Measurements from ENCODE around the gene SLCO2B1. TPM values are rescaled to one million over a fixed set of nuclear protein-coding genes. Genes with fewer than 3 reads are reported as not detected.

The SLCO2B1 gene
- total RNA-seq, 1 experiment from 2014 or later, result not detected

- no peaks in the 10 kb centered on the region for H3K27me3 ChIP-seq (ENCODE audit: low read length)
- no peak overlapping the region; the same call in 1 of the 2 replicates for H3K9ac ChIP-seq (ENCODE audit: low read length)
- H3K9me3 ChIP-seq (ENCODE audit: low read length), result no peaks in the 10 kb centered on the region
- peaks cover 8% of the 10 kb centered on the region for H3K4me1 ChIP-seq (ENCODE audit: low read length)
- H3K27ac ChIP-seq (ENCODE audit: low read length), result no peak overlapping the region
- no peaks in the 10 kb centered on the region for H4K20me1 ChIP-seq (ENCODE audit: insufficient read depth, low read depth, low read length)
- no peaks in the 10 kb centered on the region for H3K36me3 ChIP-seq (ENCODE audit: insufficient read depth, low read length)
- peak; percentile 62 for DNase-seq
- no peaks in the 10 kb centered on the region for H3K9me2 ChIP-seq (replicated peaks; ENCODE audit: insufficient read depth, low read length)
- peak overlapping the region; percentile 85 for H2AFZ ChIP-seq (ENCODE audit: low read length)
- no peak overlapping the region for H3K4me2 ChIP-seq (ENCODE audit: low read depth, low read length, poor library complexity, severe bottlenecking)
- no peak overlapping the region for H3K4me3 ChIP-seq (ENCODE audit: low read length)
- H3K79me2 ChIP-seq (ENCODE audit: low read length), result no peaks in the 10 kb centered on the region
Observed at GRCh38 chr11:75174781-75175370, 24.0 kb downstream of the SLCO2B1 start.

- Histone ChIP-seq H3K79me2 (ENCODE audit: low read length) (no peaks in the 10 kb centered on the region), H3K36me3 (ENCODE audit: insufficient read depth, low read length) (no peaks in the 10 kb centered on the region), H3K4me2 (ENCODE audit: low read depth, low read length, poor library complexity, severe bottlenecking) (no peak overlapping the region), H3K27ac (ENCODE audit: low read length) (no peak overlapping the region), H3K4me3 (ENCODE audit: low read length) (no peak overlapping the region), H3K27me3 (ENCODE audit: low read length) (no peaks in the 10 kb centered on the region), H3K9ac (ENCODE audit: low read length) (no peak overlapping the region), H2AFZ (ENCODE audit: low read length) (no peak overlapping the region), H3K9me2 (replicated peaks; ENCODE audit: insufficient read depth, low read length) (no peaks in the 10 kb centered on the region), H3K9me3 (ENCODE audit: low read length) (no peaks in the 10 kb centered on the region), H4K20me1 (ENCODE audit: insufficient read depth, low read depth, low read length) (no peaks in the 10 kb centered on the region), H3K4me1 (ENCODE audit: low read length) (no peaks in the 10 kb centered on the region)
- no peak for DNase-seq
Observed at GRCh38 chr11:75182664-75183063, 31.8 kb downstream of the SLCO2B1 start.

- Histone ChIP-seq H3K79me2 (ENCODE audit: low read length) (no peaks in the 10 kb centered on the region), H3K9ac (ENCODE audit: low read length) (no peak overlapping the region), H2AFZ (ENCODE audit: low read length) (no peak overlapping the region), H3K9me3 (ENCODE audit: low read length) (no peaks in the 10 kb centered on the region), H3K4me2 (ENCODE audit: low read depth, low read length, poor library complexity, severe bottlenecking) (no peak overlapping the region), H3K27me3 (ENCODE audit: low read length) (no peaks in the 10 kb centered on the region), H3K36me3 (ENCODE audit: insufficient read depth, low read length) (no peaks in the 10 kb centered on the region), H3K27ac (ENCODE audit: low read length) (no peak overlapping the region), H4K20me1 (ENCODE audit: insufficient read depth, low read depth, low read length) (no peaks in the 10 kb centered on the region), H3K4me3 (ENCODE audit: low read length) (no peak overlapping the region), H3K4me1 (ENCODE audit: low read length) (no peaks in the 10 kb centered on the region), H3K9me2 (replicated peaks; ENCODE audit: insufficient read depth, low read length) (no peaks in the 10 kb centered on the region)
- no peak for DNase-seq
Observed at GRCh38 chr11:75184051-75184450, 33.1 kb downstream of the SLCO2B1 start.

- Histone ChIP-seq H3K27me3 (ENCODE audit: low read length) (no peaks in the 10 kb centered on the region), H3K79me2 (ENCODE audit: low read length) (no peaks in the 10 kb centered on the region), H3K4me1 (ENCODE audit: low read length) (no peaks in the 10 kb centered on the region), H4K20me1 (ENCODE audit: insufficient read depth, low read depth, low read length) (no peaks in the 10 kb centered on the region), H2AFZ (ENCODE audit: low read length) (no peak overlapping the region), H3K4me3 (ENCODE audit: low read length) (no peak overlapping the region), H3K9me2 (replicated peaks; ENCODE audit: insufficient read depth, low read length) (no peaks in the 10 kb centered on the region), H3K27ac (ENCODE audit: low read length) (no peak overlapping the region), H3K9ac (ENCODE audit: low read length) (no peak overlapping the region), H3K4me2 (ENCODE audit: low read depth, low read length, poor library complexity, severe bottlenecking) (no peak overlapping the region), H3K9me3 (ENCODE audit: low read length) (no peaks in the 10 kb centered on the region), H3K36me3 (ENCODE audit: insufficient read depth, low read length) (no peaks in the 10 kb centered on the region)
- DNase-seq, result no peak
Observed at GRCh38 chr11:75184757-75185425, 34.0 kb downstream of the SLCO2B1 start.

- H3K27ac ChIP-seq (ENCODE audit: low read length), result no peak overlapping the region
- H3K9ac ChIP-seq (ENCODE audit: low read length), result no peak overlapping the region
- no peak overlapping the region for H3K4me2 ChIP-seq (ENCODE audit: low read depth, low read length, poor library complexity, severe bottlenecking)
- no peak for DNase-seq
- H3K27me3 ChIP-seq (ENCODE audit: low read length), result no peaks in the 10 kb centered on the region
- no peaks in the 10 kb centered on the region for H3K9me2 ChIP-seq (replicated peaks; ENCODE audit: insufficient read depth, low read length)
- H3K9me3 ChIP-seq (ENCODE audit: low read length), result no peaks in the 10 kb centered on the region
- no peaks in the 10 kb centered on the region for H3K36me3 ChIP-seq (ENCODE audit: insufficient read depth, low read length)
- H2AFZ ChIP-seq (ENCODE audit: low read length), result no peak overlapping the region
- H4K20me1 ChIP-seq (ENCODE audit: insufficient read depth, low read depth, low read length), result no peaks in the 10 kb centered on the region
- H3K79me2 ChIP-seq (ENCODE audit: low read length), result no peaks in the 10 kb centered on the region
- no peaks in the 10 kb centered on the region for H3K4me1 ChIP-seq (ENCODE audit: low read length)
- H3K4me3 ChIP-seq (ENCODE audit: low read length), result no peak overlapping the region
Observed at GRCh38 chr11:75185866-75186265, 35.0 kb downstream of the SLCO2B1 start.

- H3K36me3 ChIP-seq (ENCODE audit: insufficient read depth, low read length), result no peaks in the 10 kb centered on the region
- DNase-seq, result no peak
- H3K4me3 ChIP-seq (ENCODE audit: low read length), result no peak overlapping the region
- no peaks in the 10 kb centered on the region for H3K4me1 ChIP-seq (ENCODE audit: low read length)
- no peak overlapping the region for H3K9ac ChIP-seq (ENCODE audit: low read length)
- H3K27ac ChIP-seq (ENCODE audit: low read length), result no peak overlapping the region
- H3K9me3 ChIP-seq (ENCODE audit: low read length), result no peaks in the 10 kb centered on the region
- H3K27me3 ChIP-seq (ENCODE audit: low read length), result no peaks in the 10 kb centered on the region
- no peaks in the 10 kb centered on the region for H3K79me2 ChIP-seq (ENCODE audit: low read length)
- H3K4me2 ChIP-seq (ENCODE audit: low read depth, low read length, poor library complexity, severe bottlenecking), result no peak overlapping the region
- H2AFZ ChIP-seq (ENCODE audit: low read length), result no peak overlapping the region
- no peaks in the 10 kb centered on the region for H3K9me2 ChIP-seq (replicated peaks; ENCODE audit: insufficient read depth, low read length)
- no peaks in the 10 kb centered on the region for H4K20me1 ChIP-seq (ENCODE audit: insufficient read depth, low read depth, low read length)
Observed at GRCh38 chr11:75186999-75187398, 36.1 kb downstream of the SLCO2B1 start.

GRCh38 chr11:75188671-75189070 lies 37.8 kb downstream of the SLCO2B1 start:
- Histone ChIP-seq H3K4me1 (ENCODE audit: low read length) (no peaks in the 10 kb centered on the region), H3K4me2 (ENCODE audit: low read depth, low read length, poor library complexity, severe bottlenecking) (no peak overlapping the region), H4K20me1 (ENCODE audit: insufficient read depth, low read depth, low read length) (no peaks in the 10 kb centered on the region), H3K79me2 (ENCODE audit: low read length) (no peaks in the 10 kb centered on the region), H3K9ac (ENCODE audit: low read length) (no peak overlapping the region), H3K36me3 (ENCODE audit: insufficient read depth, low read length) (no peaks in the 10 kb centered on the region), H3K27me3 (ENCODE audit: low read length) (no peaks in the 10 kb centered on the region), H2AFZ (ENCODE audit: low read length) (no peak overlapping the region), H3K9me3 (ENCODE audit: low read length) (no peaks in the 10 kb centered on the region), H3K4me3 (ENCODE audit: low read length) (no peak overlapping the region), H3K9me2 (replicated peaks; ENCODE audit: insufficient read depth, low read length) (no peaks in the 10 kb centered on the region), H3K27ac (ENCODE audit: low read length) (no peak overlapping the region)
- DNase-seq, result no peak

GRCh38 chr11:75189108-75189507 lies 38.2 kb downstream of the SLCO2B1 start:
- no peaks in the 10 kb centered on the region for H3K9me3 ChIP-seq (ENCODE audit: low read length)

More at GRCh38 chr11:75189108-75189507, 38.2 kb downstream of the SLCO2B1 start:
- Histone ChIP-seq H3K4me1 (ENCODE audit: low read length) (no peaks in the 10 kb centered on the region), H3K79me2 (ENCODE audit: low read length) (no peaks in the 10 kb centered on the region), H2AFZ (ENCODE audit: low read length) (no peak overlapping the region), H3K27me3 (ENCODE audit: low read length) (no peaks in the 10 kb centered on the region), H3K27ac (ENCODE audit: low read length) (no peak overlapping the region), H4K20me1 (ENCODE audit: insufficient read depth, low read depth, low read length) (no peaks in the 10 kb centered on the region), H3K4me2 (ENCODE audit: low read depth, low read length, poor library complexity, severe bottlenecking) (no peak overlapping the region), H3K9me2 (replicated peaks; ENCODE audit: insufficient read depth, low read length) (no peaks in the 10 kb centered on the region), H3K9ac (ENCODE audit: low read length) (no peak overlapping the region), H3K36me3 (ENCODE audit: insufficient read depth, low read length) (no peaks in the 10 kb centered on the region), H3K4me3 (ENCODE audit: low read length) (no peak overlapping the region)
- DNase-seq, result no peak

All from Karpas-422 (cell line).